Activated T-cell treated with anti-CD3 and anti-CD28 coated beads, Interleukin-2, amount 50 U/mL, for 4 hours (primary cell): Measurements from ENCODE around the gene SGSM2. TPM values are rescaled to one million over a fixed set of nuclear protein-coding genes. Genes with fewer than 3 reads are reported as not detected.

Source experiments
- ATAC-seq, 2 donors: fragments of 200-7000 bp; cut with Tn5 transposase; one replicate each; pipeline ENCODE4 v1.10.0; 2021
- DNase-seq: peaks from one replicate; pipeline ENCODE4 v3.0.0-alpha.2; 2020
- H3K27me3 Mint-ChIP-seq: one replicate; pipeline ENCODE4 v1.8.0; 2021; ENCODE audit warnings: low read depth, mixed read lengths
- H3K36me3 Mint-ChIP-seq: one replicate; pipeline ENCODE4 v1.8.0; 2022; ENCODE audit warnings: mixed read lengths; ENCODE audit not compliant: insufficient read depth
- H3K4me1 Mint-ChIP-seq: one replicate; pipeline ENCODE4 v1.8.0; 2021; ENCODE audit warnings: low read depth, mixed read lengths
- H3K4me3 Mint-ChIP-seq: one replicate; pipeline ENCODE4 v1.8.0; 2021; ENCODE audit warnings: mild to moderate bottlenecking, moderate library complexity, mixed read lengths
- H3K9me3 Mint-ChIP-seq: one replicate; pipeline ENCODE4 v1.8.0; 2021; ENCODE audit warnings: mixed read lengths
- total RNA-seq, 3 donors: library from RNA; stranded (reverse); gene quantifications; one replicate each; pipeline ENCODE4 v1.2.1, GENCODE V29; 2021

Gene SGSM2
- total RNA-seq, 3 donors from 2014 or later: 40.1 to 41.3 (median 40.6) TPM

DNA sequence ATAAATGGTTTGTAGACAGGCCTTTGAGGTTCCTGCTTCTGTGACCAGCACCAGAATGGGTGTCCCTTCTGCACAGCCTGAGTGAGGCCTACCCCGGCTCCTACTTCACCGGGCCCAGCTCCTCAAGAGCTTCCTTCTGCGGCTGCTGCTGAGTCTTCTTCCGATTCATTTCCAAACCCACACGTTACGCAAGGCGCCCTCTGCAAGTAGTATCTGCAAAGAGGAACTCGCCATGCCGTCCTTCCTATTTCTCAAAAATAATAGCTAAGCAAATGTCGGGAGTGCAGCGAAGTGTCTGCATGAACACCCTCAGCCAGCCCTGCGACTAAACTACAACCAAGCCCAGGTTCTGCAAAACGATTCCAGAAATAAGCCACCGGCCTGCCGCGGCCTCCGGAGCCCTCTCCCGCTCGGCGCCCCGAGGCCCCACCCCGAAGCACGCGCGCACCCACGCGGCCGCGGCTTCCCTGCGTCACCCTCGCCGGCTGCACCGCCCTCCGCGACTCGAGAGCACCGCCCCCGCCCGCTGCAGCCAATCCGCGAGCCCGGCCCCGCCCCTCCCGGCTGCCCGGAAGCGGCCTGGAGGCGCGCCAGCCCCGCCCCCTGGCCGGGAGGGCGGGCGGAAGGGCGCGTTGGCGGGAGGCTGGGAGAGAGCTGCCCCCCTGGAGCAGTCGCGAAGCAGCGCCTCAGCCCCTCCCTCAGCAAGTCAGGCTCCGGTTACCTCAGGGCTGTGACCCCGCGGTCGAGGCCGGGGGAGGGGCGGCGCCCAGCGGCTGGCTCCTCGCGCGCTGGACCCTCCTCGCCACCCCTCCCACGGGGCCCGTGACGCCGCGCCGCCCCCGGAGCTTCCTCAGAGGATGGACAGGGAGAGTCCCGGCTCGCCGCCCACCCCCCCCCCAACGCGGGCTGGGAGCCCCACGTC is 55.2 kb downstream of the SGSM2 start:
- Mint-ChIP-seq H3K9me3 (no peaks in the 10 kb centered on the region), H3K4me1 (peaks cover 54% of the 10 kb centered on the region), H3K4me3 (peak overlapping the region; percentile 86), H3K36me3 (peaks cover 10% of the 10 kb centered on the region), H3K27me3 (no peaks in the 10 kb centered on the region)
- peak; percentile 62 to 68 for ATAC-seq
- DNase-seq: peak; percentile 98

DNA sequence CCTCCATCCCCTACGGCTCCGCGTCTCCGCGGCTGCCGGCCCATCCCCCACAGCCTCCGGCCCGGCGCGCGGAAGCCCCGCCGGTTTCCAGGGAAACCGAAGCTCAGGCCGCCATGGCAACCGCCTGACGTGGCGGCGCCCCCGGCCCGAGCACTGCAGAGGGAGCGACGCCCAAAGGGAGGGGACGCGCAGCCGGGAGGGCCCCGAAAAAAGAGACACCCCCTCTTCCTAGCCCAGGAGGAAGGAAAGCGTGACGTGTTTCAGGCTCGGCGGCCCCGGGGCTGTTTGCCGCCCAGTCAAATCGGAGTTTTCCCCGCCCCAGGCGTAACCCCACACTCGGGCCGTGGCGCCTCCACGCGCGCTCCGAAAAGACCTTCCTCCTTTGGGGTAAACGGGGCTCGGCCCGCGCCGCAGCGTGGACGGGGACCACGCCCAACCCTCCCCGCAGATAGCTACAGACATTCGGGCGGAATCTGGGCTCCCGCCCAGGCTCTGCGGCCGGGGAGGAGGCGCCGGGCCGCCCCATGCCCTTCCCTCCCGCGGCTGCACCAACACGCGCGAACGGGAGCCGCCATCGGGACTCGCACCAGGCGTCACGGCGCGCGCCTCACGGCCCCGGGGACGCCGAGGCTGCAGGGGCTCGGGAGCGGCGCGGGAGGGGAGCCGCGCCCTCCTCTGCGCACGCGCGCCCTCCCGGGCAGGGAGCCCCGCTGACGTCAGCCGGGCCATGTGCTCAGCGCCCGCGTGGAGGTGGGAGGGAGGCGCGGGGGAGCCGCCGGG is 56.1 kb downstream of the SGSM2 start:
- H3K4me1 Mint-ChIP-seq: peaks cover 60% of the 10 kb centered on the region
- peak; percentile 91 for DNase-seq
- peak; percentile 60 to 64 for ATAC-seq
- H3K4me3 Mint-ChIP-seq: peak overlapping the region; percentile 81
- no peaks in the 10 kb centered on the region for H3K9me3 Mint-ChIP-seq
- no peaks in the 10 kb centered on the region for H3K27me3 Mint-ChIP-seq
- peaks cover 6% of the 10 kb centered on the region for H3K36me3 Mint-ChIP-seq

DNA sequence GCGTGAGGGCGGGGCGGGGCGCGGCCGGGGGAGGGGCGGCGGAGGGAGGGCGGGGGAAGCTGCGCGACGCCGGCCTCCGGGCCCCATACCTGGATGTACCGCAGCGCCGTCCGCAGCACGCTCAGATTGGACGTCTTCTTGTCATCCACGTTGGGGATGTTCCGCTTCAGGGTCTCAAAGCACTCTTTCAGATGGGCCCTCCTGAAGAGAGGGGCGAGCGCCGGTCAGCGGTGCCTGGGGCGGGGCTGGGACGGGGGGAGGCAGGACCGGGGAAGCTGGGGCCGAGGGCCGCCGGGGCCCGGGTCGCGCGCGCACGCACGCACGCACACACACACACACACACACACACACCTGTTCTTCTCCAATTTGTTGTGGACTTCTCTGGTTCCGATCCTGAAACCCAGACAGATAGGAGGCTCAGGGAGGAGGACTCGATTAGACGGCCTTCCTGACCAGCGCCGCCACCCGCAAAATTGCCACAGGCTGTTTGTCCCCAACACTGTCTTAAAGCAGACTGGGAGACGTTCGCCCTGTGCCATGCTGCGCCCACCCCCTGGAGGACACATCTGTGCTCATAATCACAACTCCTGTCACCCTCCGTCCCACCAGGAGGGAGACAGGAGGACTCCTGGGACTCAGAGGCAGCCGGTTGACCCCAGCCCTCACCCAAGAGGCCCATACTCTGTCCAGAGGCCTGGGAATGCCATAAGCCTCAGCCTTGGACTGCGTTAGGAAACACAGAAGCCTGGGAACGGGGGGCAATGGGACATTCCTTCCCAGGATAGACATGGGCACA is 56.9 kb downstream of the SGSM2 start:
- H3K36me3 Mint-ChIP-seq: peaks cover 4% of the 10 kb centered on the region
- H3K4me3 Mint-ChIP-seq: peak overlapping the region; percentile 74
- no peak for ATAC-seq
- H3K4me1 Mint-ChIP-seq: peaks cover 60% of the 10 kb centered on the region
- H3K27me3 Mint-ChIP-seq: no peaks in the 10 kb centered on the region
- DNase-seq: no peak
- no peaks in the 10 kb centered on the region for H3K9me3 Mint-ChIP-seq

DNA sequence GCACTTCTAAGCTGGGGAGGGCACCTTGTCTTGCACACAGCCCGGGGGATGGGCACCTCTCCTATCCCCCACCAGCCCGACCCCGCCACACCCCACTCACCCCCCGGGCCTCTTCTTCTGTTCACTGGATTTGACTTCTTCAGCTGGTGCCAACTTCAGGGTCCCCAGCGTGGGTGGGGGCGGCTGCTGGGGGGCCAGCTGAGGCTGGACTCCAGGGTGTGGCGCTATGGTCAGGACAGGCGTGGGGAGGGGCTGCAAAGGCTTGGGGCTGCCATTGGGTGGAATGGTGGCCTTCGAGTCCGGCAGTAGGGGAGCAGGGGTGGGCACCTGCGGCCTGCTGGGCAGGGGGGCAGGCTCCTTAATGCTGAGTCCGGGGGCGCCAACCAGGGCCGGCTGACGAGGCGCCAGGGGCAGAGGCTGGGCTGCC is 57.5 kb downstream of the SGSM2 start:
- peaks cover 62% of the 10 kb centered on the region for H3K4me1 Mint-ChIP-seq
- peak overlapping the region; percentile 51 for H3K4me3 Mint-ChIP-seq
- no peaks in the 10 kb centered on the region for H3K27me3 Mint-ChIP-seq
- no peak for DNase-seq
- no peak for ATAC-seq
- H3K36me3 Mint-ChIP-seq: peaks cover 4% of the 10 kb centered on the region
- H3K9me3 Mint-ChIP-seq: no peaks in the 10 kb centered on the region

DNA sequence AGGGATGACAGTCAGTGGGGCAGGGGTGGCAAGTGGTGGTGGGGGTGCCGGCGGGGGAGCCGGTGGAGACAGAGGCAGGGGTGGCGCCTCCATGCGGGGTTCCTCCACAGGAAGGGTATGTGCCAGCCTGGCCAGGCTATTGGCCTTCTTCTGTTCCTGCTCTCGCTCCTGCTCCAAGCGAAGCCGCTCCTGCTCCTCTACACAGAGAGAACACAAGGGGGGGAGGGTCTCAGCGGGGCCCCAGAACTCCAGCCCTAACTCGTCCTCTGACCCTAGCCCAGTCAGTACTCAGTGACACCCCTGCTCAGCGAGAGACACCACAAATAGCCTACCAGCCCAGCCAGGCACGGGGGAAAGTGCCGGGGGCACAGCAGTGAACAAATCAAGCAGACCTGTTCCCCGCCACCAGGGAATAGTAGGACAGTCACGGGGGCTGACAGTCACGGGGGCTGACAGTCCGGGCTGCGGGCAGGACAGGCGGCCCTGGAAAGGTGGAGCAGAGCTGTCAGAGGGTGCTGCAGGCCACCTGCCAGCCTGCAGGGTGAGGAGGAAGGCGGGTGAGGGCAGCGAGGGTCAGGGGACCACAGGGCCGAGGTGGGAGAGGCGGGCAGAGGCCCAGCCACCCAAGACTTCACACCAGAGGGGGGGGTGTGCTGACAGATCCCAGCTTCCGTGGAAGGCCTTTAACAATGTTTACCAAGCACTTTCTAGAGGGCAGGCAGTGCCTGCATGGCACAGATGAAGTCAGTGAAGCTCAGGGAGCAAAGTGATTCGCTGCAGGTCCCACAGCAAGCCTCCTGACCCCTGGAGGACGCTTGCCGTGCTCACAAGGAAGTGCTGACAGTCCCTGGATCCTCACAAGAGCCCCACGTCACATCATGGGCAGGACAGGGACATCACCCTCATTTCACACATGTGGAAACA is 58.2 kb downstream of the SGSM2 start:
- peaks cover 4% of the 10 kb centered on the region for H3K36me3 Mint-ChIP-seq
- peak overlapping the region; percentile 51 for H3K4me3 Mint-ChIP-seq
- H3K4me1 Mint-ChIP-seq: peaks cover 56% of the 10 kb centered on the region
- no peaks in the 10 kb centered on the region for H3K27me3 Mint-ChIP-seq
- no peak for DNase-seq
- no peaks in the 10 kb centered on the region for H3K9me3 Mint-ChIP-seq
- ATAC-seq: no peak

DNA sequence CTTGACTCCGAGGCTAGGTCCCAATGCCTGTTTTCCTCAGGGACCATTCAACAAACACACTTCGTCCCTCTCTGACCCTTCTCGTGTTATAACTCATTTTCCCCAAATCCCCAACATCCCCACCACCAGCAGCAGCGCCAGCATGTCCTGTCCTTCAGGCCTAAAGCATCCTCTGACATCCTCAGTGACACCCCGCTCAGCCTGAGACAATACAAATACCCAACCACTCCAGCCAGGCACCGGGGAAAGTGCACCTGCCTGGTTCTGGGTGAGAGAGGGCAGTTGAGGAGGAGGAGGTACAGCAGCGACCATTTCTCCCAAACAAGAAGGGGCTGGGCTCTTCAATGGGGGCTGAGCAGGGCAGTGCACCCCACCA is 58.9 kb downstream of the SGSM2 start:
- ATAC-seq: no peak
- peaks cover 52% of the 10 kb centered on the region for H3K4me1 Mint-ChIP-seq

DNA sequence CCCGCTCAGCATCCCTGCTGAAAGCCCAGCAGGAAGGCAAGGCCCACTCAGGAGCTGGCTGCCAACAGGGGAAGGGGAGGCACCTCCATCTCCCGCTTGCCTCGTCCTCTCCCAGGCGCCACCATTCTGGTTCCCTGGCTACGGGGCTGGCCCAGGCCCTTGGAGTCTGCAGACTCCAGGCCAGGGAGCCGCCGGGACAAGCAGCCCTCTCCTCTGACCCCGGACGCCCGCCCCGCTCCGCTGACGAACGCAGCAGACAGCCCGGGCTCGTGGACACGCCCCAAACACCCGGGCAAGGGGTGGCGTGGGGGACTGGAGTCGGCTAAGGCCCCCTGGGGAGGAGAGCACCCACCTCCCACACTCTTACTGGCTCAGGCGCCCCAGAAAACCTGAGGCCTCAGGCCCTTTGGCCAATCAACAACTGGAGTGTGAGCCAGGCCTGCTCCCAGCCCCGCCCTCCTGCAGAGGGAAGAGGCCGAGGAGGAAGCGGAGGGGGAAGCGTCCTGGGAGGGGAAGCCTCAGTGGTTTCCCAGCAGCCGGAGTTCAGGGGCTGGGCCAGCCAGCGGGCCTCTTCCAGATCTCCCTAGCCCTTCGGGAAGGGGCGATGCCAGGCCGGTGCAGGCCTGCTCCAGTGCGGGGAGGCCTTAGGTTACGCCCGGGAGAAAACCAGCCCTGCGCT is 59.4 kb downstream of the SGSM2 start:
- no peak for DNase-seq
- H3K4me1 Mint-ChIP-seq: peaks cover 49% of the 10 kb centered on the region
- no peak for ATAC-seq
- H3K36me3 Mint-ChIP-seq: peaks cover 4% of the 10 kb centered on the region
- H3K27me3 Mint-ChIP-seq: no peaks in the 10 kb centered on the region
- no peaks in the 10 kb centered on the region for H3K9me3 Mint-ChIP-seq
- H3K4me3 Mint-ChIP-seq: peak overlapping the region; percentile 97

More for the DNA sequence above, 58.9 kb downstream of the SGSM2 start:
- H3K36me3 Mint-ChIP-seq: peaks cover 4% of the 10 kb centered on the region
- no peaks in the 10 kb centered on the region for H3K27me3 Mint-ChIP-seq
- H3K9me3 Mint-ChIP-seq: no peaks in the 10 kb centered on the region
- no peak for DNase-seq
- peak overlapping the region; percentile 51 for H3K4me3 Mint-ChIP-seq

DNA sequence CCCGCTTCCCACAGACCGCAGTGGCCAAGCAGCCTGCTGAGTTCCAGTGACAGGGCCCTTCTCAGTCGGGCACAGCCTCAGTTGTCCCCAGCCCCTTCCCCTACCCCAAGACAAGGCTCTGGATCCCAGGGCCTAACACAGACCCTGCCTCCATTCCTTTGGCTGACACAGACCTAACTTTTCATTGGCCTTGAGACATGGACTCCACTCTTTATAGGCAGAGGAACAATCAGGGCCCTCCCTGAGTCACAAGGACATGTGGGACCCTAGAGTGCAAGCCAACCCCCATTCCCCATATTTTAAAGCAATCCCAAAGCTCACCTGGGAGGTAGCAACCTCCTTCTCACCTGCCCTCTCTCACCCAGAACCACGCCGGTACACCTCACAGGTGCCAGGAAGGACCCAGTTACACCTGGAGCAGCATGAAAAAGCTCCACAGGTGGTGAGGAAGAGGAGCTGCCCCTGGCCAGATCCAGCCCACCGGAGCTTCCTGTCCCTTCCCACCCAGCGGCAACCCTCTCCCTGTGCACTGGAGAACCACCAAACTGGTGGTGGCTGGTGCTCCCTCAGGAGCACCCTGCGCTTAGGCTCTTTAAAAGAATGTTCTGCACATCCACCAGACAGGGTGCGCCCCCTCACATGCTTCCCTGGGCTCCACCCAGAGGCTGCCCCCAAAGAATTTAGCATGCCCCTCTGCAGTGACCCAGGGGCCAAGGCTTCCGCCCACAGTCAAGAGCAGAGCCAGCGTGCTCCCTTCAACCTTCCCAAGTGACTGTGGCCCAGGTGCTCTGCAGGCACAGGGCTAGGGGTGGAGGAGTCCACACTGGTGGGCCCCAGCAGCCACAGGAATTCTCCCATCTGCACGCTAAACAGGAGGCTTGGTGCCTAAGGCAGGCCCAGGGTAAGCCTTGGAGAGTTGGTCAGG is 60.2 kb downstream of the SGSM2 start:
- DNase-seq: no peak
- Mint-ChIP-seq H3K9me3 (no peaks in the 10 kb centered on the region), H3K4me3 (peak overlapping the region; percentile 97), H3K27me3 (no peaks in the 10 kb centered on the region), H3K4me1 (peaks cover 47% of the 10 kb centered on the region), H3K36me3 (no peaks in the 10 kb centered on the region)
- no peak for ATAC-seq

DNA sequence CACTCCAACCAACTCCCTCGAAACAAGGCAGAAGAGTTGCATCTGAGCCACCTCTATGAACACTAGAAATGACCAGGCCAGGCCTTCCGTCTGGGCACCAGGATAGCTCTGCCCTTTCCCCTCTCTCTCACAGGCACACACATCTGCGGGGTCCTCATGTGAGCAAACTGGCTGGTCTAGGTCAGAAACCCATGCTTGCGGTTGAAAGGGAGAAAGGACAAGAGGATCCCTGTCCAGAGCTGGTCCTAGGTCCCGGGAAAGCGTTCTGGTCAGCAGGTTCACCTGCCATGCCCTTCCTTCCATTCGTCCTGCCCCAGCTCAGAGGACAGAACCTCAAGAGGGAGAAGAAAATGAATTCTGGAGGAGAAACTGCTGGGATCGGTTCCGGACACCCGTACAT is 60.9 kb downstream of the SGSM2 start:
- ATAC-seq (no peak), DNase-seq (no peak)
- Mint-ChIP-seq H3K9me3 (no peaks in the 10 kb centered on the region), H3K36me3 (no peaks in the 10 kb centered on the region), H3K27me3 (no peaks in the 10 kb centered on the region), H3K4me3 (peak overlapping the region; percentile 97), H3K4me1 (peaks cover 51% of the 10 kb centered on the region)

DNA sequence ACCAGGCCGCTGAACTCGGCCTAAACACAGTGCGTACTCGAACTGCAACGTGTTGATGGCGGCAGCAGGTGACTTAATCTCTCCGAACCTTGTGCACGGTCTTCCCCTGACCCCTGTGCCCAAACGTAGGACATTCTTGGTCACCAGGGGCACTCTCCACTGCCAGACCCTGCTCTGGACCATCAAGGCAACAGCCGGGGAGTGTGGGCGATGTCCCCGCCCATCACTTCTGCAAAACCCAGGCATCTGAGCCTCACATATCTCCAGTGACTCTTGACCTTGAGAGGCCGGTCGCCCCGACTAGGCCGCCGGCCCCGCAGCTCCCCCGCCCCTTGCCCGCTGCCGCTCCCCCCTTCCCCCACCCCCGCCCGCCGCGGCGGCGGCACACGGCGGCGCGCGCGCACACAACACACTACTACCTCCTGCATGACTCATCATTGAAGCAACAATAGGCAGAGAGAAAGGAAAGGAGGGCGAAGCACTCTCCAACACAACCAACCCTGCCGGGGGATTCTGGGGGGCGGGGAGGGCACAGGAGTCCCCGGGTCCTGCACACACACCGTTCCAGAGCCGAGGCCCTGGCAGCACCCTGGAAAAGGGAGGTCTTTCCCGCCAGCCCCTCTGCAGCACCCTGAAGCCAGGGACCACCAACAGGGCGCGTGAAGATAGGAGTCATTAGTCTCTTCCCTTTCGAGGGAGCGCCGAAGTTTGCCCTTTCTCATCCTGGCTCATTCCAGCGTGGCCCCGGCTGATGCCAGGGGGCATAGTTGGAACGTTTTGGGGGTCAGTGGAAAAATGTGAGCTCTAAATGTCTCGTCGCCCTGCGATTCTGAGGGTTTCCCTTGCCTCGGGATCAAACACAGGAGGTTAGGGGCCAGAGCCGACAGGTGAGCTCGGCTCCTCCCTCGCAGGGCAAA is 61.6 kb downstream of the SGSM2 start:
- Mint-ChIP-seq H3K4me3 (peak overlapping the region; percentile 97), H3K9me3 (no peaks in the 10 kb centered on the region), H3K36me3 (no peaks in the 10 kb centered on the region), H3K27me3 (no peaks in the 10 kb centered on the region), H3K4me1 (peaks cover 51% of the 10 kb centered on the region)
- DNase-seq (peak; percentile 57), ATAC-seq (peak; percentile 16 to 19)
